ENCODE measurements around the gene DUSP8.
"Not testable (repeated sequence)": the region's sequence is repeated elsewhere in the genome, so short reads cannot be mapped to it uniquely, and the experiment has no call there.

DUSP8 gene

GRCh38 chr11:1604711-1605110 lies 32.6 kb upstream of the DUSP8 start:
- peaks cover 61% of the 10 kb centered on the region for H3K27me3 Mint-ChIP-seq (ENCODE audit: low read depth)
- H3K9me3 Mint-ChIP-seq: peaks cover 12% of the 10 kb centered on the region
- no peak for TF ChIP-seq CTCF (IDR thresholded peaks at IDR 0.05; ENCODE audit: unreplicated experiment in 3 of 3)

GRCh38 chr11:1604181-1604580 lies 32.1 kb upstream of the DUSP8 start:
- H3K27ac Mint-ChIP-seq: no peak overlapping the region
- H3K4me3 Mint-ChIP-seq: no peak overlapping the region
- H3K27me3 Mint-ChIP-seq (ENCODE audit: low read depth): peaks cover 61% of the 10 kb centered on the region
- H3K36me3 Mint-ChIP-seq (ENCODE audit: low read depth): no peaks in the 10 kb centered on the region
- no peak for TF ChIP-seq CTCF (IDR thresholded peaks at IDR 0.05; ENCODE audit: unreplicated experiment in 3 of 3)
- peaks cover 7% of the 10 kb centered on the region for H3K4me1 Mint-ChIP-seq
- H3K9me3 Mint-ChIP-seq: peaks cover 12% of the 10 kb centered on the region

More at GRCh38 chr11:1604711-1605110, 32.6 kb upstream of the DUSP8 start:
- H3K36me3 Mint-ChIP-seq (ENCODE audit: low read depth): no peaks in the 10 kb centered on the region
- no peak overlapping the region for H3K27ac Mint-ChIP-seq
- H3K4me3 Mint-ChIP-seq: no peak overlapping the region
- peaks cover 7% of the 10 kb centered on the region for H3K4me1 Mint-ChIP-seq

GRCh38 chr11:1603629-1604028 lies 31.6 kb upstream of the DUSP8 start:
- Mint-ChIP-seq H3K36me3 (ENCODE audit: low read depth) (no peaks in the 10 kb centered on the region), H3K4me3 (no peak overlapping the region), H3K9me3 (peaks cover 12% of the 10 kb centered on the region), H3K4me1 (peaks cover 7% of the 10 kb centered on the region), H3K27me3 (ENCODE audit: low read depth) (peaks cover 62% of the 10 kb centered on the region), H3K27ac (no peak overlapping the region)
- no peak for TF ChIP-seq CTCF (IDR thresholded peaks at IDR 0.05; ENCODE audit: unreplicated experiment in 3 of 3)

- Mint-ChIP-seq H3K9me3 (peaks cover 12% of the 10 kb centered on the region), H3K27me3 (ENCODE audit: low read depth) (peaks cover 65% of the 10 kb centered on the region)
- H3K4me3 Mint-ChIP-seq; H3K36me3 Mint-ChIP-seq (ENCODE audit: low read depth); H3K27ac Mint-ChIP-seq; H3K4me1 Mint-ChIP-seq: not testable (repeated sequence)
Measured at GRCh38 chr11:1601663-1602062, 29.6 kb upstream of the DUSP8 start.

- no peak for TF ChIP-seq CTCF (IDR thresholded peaks at IDR 0.05; ENCODE audit: unreplicated experiment in 3 of 3)
- no peak overlapping the region for H3K4me3 Mint-ChIP-seq
- H3K9me3 Mint-ChIP-seq: peaks cover 12% of the 10 kb centered on the region
- H3K27me3 Mint-ChIP-seq (ENCODE audit: low read depth): peaks cover 69% of the 10 kb centered on the region
- no peaks in the 10 kb centered on the region for H3K36me3 Mint-ChIP-seq (ENCODE audit: low read depth)
- H3K27ac Mint-ChIP-seq: no peak overlapping the region
- peaks cover 12% of the 10 kb centered on the region for H3K4me1 Mint-ChIP-seq
Measured at GRCh38 chr11:1600626-1601025, 28.6 kb upstream of the DUSP8 start.

GRCh38 chr11:1598816-1599215 lies 26.7 kb upstream of the DUSP8 start:
- Mint-ChIP-seq H3K27me3 (ENCODE audit: low read depth) (peaks cover 81% of the 10 kb centered on the region), H3K36me3 (ENCODE audit: low read depth) (no peaks in the 10 kb centered on the region), H3K9me3 (peaks cover 12% of the 10 kb centered on the region), H3K4me1 (peaks cover 12% of the 10 kb centered on the region), H3K27ac (no peak overlapping the region), H3K4me3 (no peak overlapping the region)
- no peak for TF ChIP-seq CTCF (IDR thresholded peaks at IDR 0.05; ENCODE audit: unreplicated experiment in 3 of 3)

- Mint-ChIP-seq H3K27me3 (ENCODE audit: low read depth) (peaks cover 81% of the 10 kb centered on the region), H3K4me1 (peaks cover 12% of the 10 kb centered on the region)
- not testable (repeated sequence) for H3K4me3 Mint-ChIP-seq
Measured at GRCh38 chr11:1598406-1598805, 26.3 kb upstream of the DUSP8 start.

More at GRCh38 chr11:1598406-1598805, 26.3 kb upstream of the DUSP8 start:
- peaks cover 12% of the 10 kb centered on the region for H3K9me3 Mint-ChIP-seq
- not testable (repeated sequence) for H3K27ac Mint-ChIP-seq; H3K36me3 Mint-ChIP-seq (ENCODE audit: low read depth)
